ENCODE results near the gene PFDN1.
A peak's percentile ranks its signal among the peaks of the same experiment; 100 is the strongest.

PFDN1 gene

GRCh38 chr5:140275837-140276236, 27.1 kb downstream of the PFDN1 start:
- no peak for DNase-seq
- ChIA-PET CTCF (interaction anchor here (1.0 to 1.6 kb wide), 5 partner anchors 10 to 83 kb away, joined by 3 to 8 read pairs (median 3); partner anchors contain the start of gene HBEGF), POLR2A (no interaction called here)
- Histone ChIP-seq H3K27me3 (replicated peaks in 2 of 5; ENCODE audit: control insufficient read depth in 4 of 5, insufficient read depth in 5 of 5, low read length in 4 of 5) (no peaks in the 10 kb centered on the region), H3K36me3 (ENCODE audit: control insufficient read depth in 4 of 4, insufficient read depth in 4 of 4, low read length in 3 of 4) (peaks cover 0 to 11% (median 4%) of the 10 kb centered on the region in 4 experiments), H3K9me3 (ENCODE audit: control extremely low read depth in 1 of 5, control insufficient read depth in 4 of 5, insufficient read depth in 2 of 5, low read depth in 1 of 5, low read length in 4 of 5) (peaks cover 0 to 4% (median 0%) of the 10 kb centered on the region in 5 experiments), H3K4me3 (ENCODE audit: control insufficient read depth in 1 of 7, extremely low read depth in 1 of 7, insufficient read depth in 4 of 7, low read depth in 2 of 7, low read length in 6 of 7) (no peak overlapping the region), H3K27ac (ENCODE audit: insufficient read depth in 1 of 2, low read depth in 1 of 2, low read length in 2 of 2, poor library complexity in 1 of 2, severe bottlenecking in 2 of 2) (no peak overlapping the region), H3K4me1 (ENCODE audit: control extremely low read depth in 1 of 4, control insufficient read depth in 4 of 4, insufficient read depth in 4 of 4, low read length in 3 of 4) (peaks cover 4 to 27% (median 7%) of the 10 kb centered on the region in 4 experiments)

GRCh38 chr5:140273401-140273877, 29.5 kb downstream of the PFDN1 start:
- peak overlapping the region in 2 of 7 experiments; percentile 28 to 33 for H3K4me3 ChIP-seq (ENCODE audit: control insufficient read depth in 1 of 7, extremely low read depth in 1 of 7, insufficient read depth in 4 of 7, low read depth in 2 of 7, low read length in 6 of 7)
- CTCF ChIA-PET = interaction anchor here (0.7 to 2.8 kb wide), 5 partner anchors 16 to 78 kb away, joined by 3 to 9 read pairs (median 3); no protein-coding TSS in a partner anchor
- peaks cover 4 to 27% (median 7%) of the 10 kb centered on the region in 4 experiments for H3K4me1 ChIP-seq (ENCODE audit: control extremely low read depth in 1 of 4, control insufficient read depth in 4 of 4, insufficient read depth in 4 of 4, low read length in 3 of 4)
- no peaks in the 10 kb centered on the region for H3K27me3 ChIP-seq (replicated peaks in 2 of 5; ENCODE audit: control insufficient read depth in 4 of 5, insufficient read depth in 5 of 5, low read length in 4 of 5)
- 51% methylated on average over 5 of the region's 6 CpGs for WGBS (ENCODE audit: insufficient coverage)
- H3K9me3 ChIP-seq (ENCODE audit: control extremely low read depth in 1 of 5, control insufficient read depth in 4 of 5, insufficient read depth in 2 of 5, low read depth in 1 of 5, low read length in 4 of 5) = peaks cover 0 to 4% (median 0%) of the 10 kb centered on the region in 5 experiments
- POLR2A ChIA-PET = no interaction called here
- no peak overlapping the region for H3K27ac ChIP-seq (ENCODE audit: insufficient read depth in 1 of 2, low read depth in 1 of 2, low read length in 2 of 2, poor library complexity in 1 of 2, severe bottlenecking in 2 of 2)
- DNase-seq = peak; percentile 27 to 70 (median 68)
- peaks cover 0 to 8% (median 3%) of the 10 kb centered on the region in 4 experiments for H3K36me3 ChIP-seq (ENCODE audit: control insufficient read depth in 4 of 4, insufficient read depth in 4 of 4, low read length in 3 of 4)

GRCh38 chr5:140270008-140270407, 32.9 kb downstream of the PFDN1 start:
- Histone ChIP-seq H3K27me3 (replicated peaks in 2 of 5; ENCODE audit: control insufficient read depth in 4 of 5, insufficient read depth in 5 of 5, low read length in 4 of 5) (no peaks in the 10 kb centered on the region), H3K36me3 (ENCODE audit: control insufficient read depth in 4 of 4, insufficient read depth in 4 of 4, low read length in 3 of 4) (peaks cover 0 to 2% (median 0%) of the 10 kb centered on the region in 4 experiments), H3K27ac (ENCODE audit: insufficient read depth in 1 of 2, low read depth in 1 of 2, low read length in 2 of 2, poor library complexity in 1 of 2, severe bottlenecking in 2 of 2) (no peak overlapping the region), H3K4me1 (ENCODE audit: control extremely low read depth in 1 of 4, control insufficient read depth in 4 of 4, insufficient read depth in 4 of 4, low read length in 3 of 4) (peaks cover 4 to 26% (median 7%) of the 10 kb centered on the region in 4 experiments), H3K4me3 (ENCODE audit: control insufficient read depth in 1 of 7, extremely low read depth in 1 of 7, insufficient read depth in 4 of 7, low read depth in 2 of 7, low read length in 6 of 7) (no peak overlapping the region), H3K9me3 (ENCODE audit: control extremely low read depth in 1 of 5, control insufficient read depth in 4 of 5, insufficient read depth in 2 of 5, low read depth in 1 of 5, low read length in 4 of 5) (no peaks in the 10 kb centered on the region)
- CTCF ChIA-PET = interaction anchor here (1.4 kb wide), 1 partner anchor 75 kb away, joined by 4 read pairs; no protein-coding TSS in a partner anchor
- POLR2A ChIA-PET = no interaction called here
- DNase-seq = no peak

DNA sequence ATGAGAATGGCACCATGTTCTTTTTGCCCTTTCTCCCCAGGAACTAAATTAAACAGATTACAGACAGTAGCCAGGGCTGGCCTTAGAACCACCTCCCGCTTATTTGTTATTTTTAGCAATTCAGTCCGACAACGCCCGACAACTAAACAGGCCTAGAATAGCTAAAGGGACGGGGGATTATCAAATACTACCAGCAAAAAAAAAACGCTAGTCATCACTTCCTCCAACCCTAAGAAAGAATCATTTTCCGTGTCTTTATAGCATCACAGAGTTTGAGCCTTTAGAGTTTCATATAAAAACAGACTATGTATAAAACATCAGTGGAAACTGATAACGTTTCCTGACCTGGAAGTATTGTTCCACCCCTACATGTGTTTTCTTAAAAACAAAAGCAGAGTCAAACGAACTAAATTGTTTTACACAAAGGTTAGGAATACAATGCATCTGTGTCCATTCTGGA, 35.3 kb downstream of the PFDN1 start:
- Histone ChIP-seq H3K27me3 (replicated peaks in 2 of 5; ENCODE audit: control insufficient read depth in 4 of 5, insufficient read depth in 5 of 5, low read length in 4 of 5) (no peaks in the 10 kb centered on the region), H3K4me1 (ENCODE audit: control extremely low read depth in 1 of 4, control insufficient read depth in 4 of 4, insufficient read depth in 4 of 4, low read length in 3 of 4) (peaks cover 0 to 2% (median 0%) of the 10 kb centered on the region in 4 experiments), H3K9me3 (ENCODE audit: control extremely low read depth in 1 of 5, control insufficient read depth in 4 of 5, insufficient read depth in 2 of 5, low read depth in 1 of 5, low read length in 4 of 5) (no peaks in the 10 kb centered on the region), H3K4me3 (ENCODE audit: control insufficient read depth in 1 of 7, extremely low read depth in 1 of 7, insufficient read depth in 4 of 7, low read depth in 2 of 7, low read length in 6 of 7) (no peak overlapping the region), H3K27ac (ENCODE audit: insufficient read depth in 1 of 2, low read depth in 1 of 2, low read length in 2 of 2, poor library complexity in 1 of 2, severe bottlenecking in 2 of 2) (no peak overlapping the region), H3K36me3 (ENCODE audit: control insufficient read depth in 4 of 4, insufficient read depth in 4 of 4, low read length in 3 of 4) (no peaks in the 10 kb centered on the region)
- 80% methylated on average over 6 of the region's 9 CpGs for WGBS (ENCODE audit: insufficient coverage)
- CTCF ChIA-PET = interaction anchor here (0.9 to 1.4 kb wide), 5 partner anchors 10 to 91 kb away, joined by 3 to 4 read pairs (median 3); no protein-coding TSS in a partner anchor
- DNase-seq = no peak
- POLR2A ChIA-PET = interaction anchor here (0.7 to 0.8 kb wide), 2 partner anchors 12 to 40 kb away, joined by 3 read pairs; no protein-coding TSS in a partner anchor

- Histone ChIP-seq H3K4me3 (ENCODE audit: control insufficient read depth in 1 of 7, extremely low read depth in 1 of 7, insufficient read depth in 4 of 7, low read depth in 2 of 7, low read length in 6 of 7) (no peak overlapping the region), H3K27me3 (replicated peaks in 2 of 5; ENCODE audit: control insufficient read depth in 4 of 5, insufficient read depth in 5 of 5, low read length in 4 of 5) (no peaks in the 10 kb centered on the region), H3K36me3 (ENCODE audit: control insufficient read depth in 4 of 4, insufficient read depth in 4 of 4, low read length in 3 of 4) (no peaks in the 10 kb centered on the region), H3K9me3 (ENCODE audit: control extremely low read depth in 1 of 5, control insufficient read depth in 4 of 5, insufficient read depth in 2 of 5, low read depth in 1 of 5, low read length in 4 of 5) (no peaks in the 10 kb centered on the region), H3K4me1 (ENCODE audit: control extremely low read depth in 1 of 4, control insufficient read depth in 4 of 4, insufficient read depth in 4 of 4, low read length in 3 of 4) (no peaks in the 10 kb centered on the region), H3K27ac (ENCODE audit: insufficient read depth in 1 of 2, low read depth in 1 of 2, low read length in 2 of 2, poor library complexity in 1 of 2, severe bottlenecking in 2 of 2) (no peak overlapping the region)
- no peak for DNase-seq
- WGBS (ENCODE audit: insufficient coverage) = 100% methylated on average over 2 of the region's 3 CpGs
- ChIA-PET CTCF (interaction anchor here (1.1 to 1.8 kb wide), 5 partner anchors 9 to 91 kb away, joined by 3 to 5 read pairs (median 4); no protein-coding TSS in a partner anchor), POLR2A (interaction anchor here (0.7 to 0.8 kb wide), 2 partner anchors 11 to 41 kb away, joined by 3 read pairs; no protein-coding TSS in a partner anchor)
Observed at GRCh38 chr5:140267201-140267540, 35.7 kb downstream of the PFDN1 start.

GRCh38 chr5:140266471-140267200, 36.3 kb downstream of the PFDN1 start:
- H3K27ac ChIP-seq (ENCODE audit: insufficient read depth in 1 of 2, low read depth in 1 of 2, low read length in 2 of 2, poor library complexity in 1 of 2, severe bottlenecking in 2 of 2) = no peak overlapping the region
- WGBS (ENCODE audit: insufficient coverage) = 96% methylated on average over 5 of the region's 6 CpGs
- H3K36me3 ChIP-seq (ENCODE audit: control insufficient read depth in 4 of 4, insufficient read depth in 4 of 4, low read length in 3 of 4) = peaks cover 0 to under 1% (median 0%) of the 10 kb centered on the region in 4 experiments
- POLR2A ChIA-PET = no interaction called here
- H3K4me3 ChIP-seq (ENCODE audit: control insufficient read depth in 1 of 7, extremely low read depth in 1 of 7, insufficient read depth in 4 of 7, low read depth in 2 of 7, low read length in 6 of 7) = no peak overlapping the region
- H3K27me3 ChIP-seq (replicated peaks in 2 of 5; ENCODE audit: control insufficient read depth in 4 of 5, insufficient read depth in 5 of 5, low read length in 4 of 5) = no peaks in the 10 kb centered on the region
- CTCF ChIA-PET = interaction anchor here (1.4 to 1.8 kb wide), 4 partner anchors 9 to 92 kb away, joined by 3 to 5 read pairs (median 4); no protein-coding TSS in a partner anchor
- no peak for DNase-seq
- H3K4me1 ChIP-seq (ENCODE audit: control extremely low read depth in 1 of 4, control insufficient read depth in 4 of 4, insufficient read depth in 4 of 4, low read length in 3 of 4) = no peaks in the 10 kb centered on the region
- no peaks in the 10 kb centered on the region for H3K9me3 ChIP-seq (ENCODE audit: control extremely low read depth in 1 of 5, control insufficient read depth in 4 of 5, insufficient read depth in 2 of 5, low read depth in 1 of 5, low read length in 4 of 5)

DNA sequence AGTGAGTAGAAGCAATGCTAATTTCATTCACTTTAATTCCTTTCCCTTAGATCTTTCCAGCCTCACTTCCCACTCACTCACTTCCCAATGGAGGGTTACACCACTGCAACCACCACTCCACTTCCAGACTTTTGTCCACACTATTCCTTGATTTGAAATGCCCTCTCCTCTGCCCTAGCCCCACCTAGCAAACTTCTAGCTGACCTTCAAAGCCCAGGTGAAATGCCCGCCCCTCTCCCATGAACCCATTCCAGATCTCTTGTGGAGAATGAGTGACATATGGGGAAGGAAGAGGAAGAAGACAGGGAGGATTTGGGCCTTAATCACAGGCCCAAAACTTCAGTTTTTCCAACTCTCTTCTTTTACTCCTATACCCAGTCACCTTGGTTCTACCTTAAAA, 37.1 kb downstream of the PFDN1 start:
- ChIA-PET POLR2A (no interaction called here), CTCF (interaction anchor here (1.8 kb wide), 1 partner anchor 78 kb away, joined by 5 read pairs; no protein-coding TSS in a partner anchor)
- H3K4me1 ChIP-seq (ENCODE audit: control extremely low read depth in 1 of 4, control insufficient read depth in 4 of 4, insufficient read depth in 4 of 4, low read length in 3 of 4) = no peaks in the 10 kb centered on the region
- H3K27ac ChIP-seq (ENCODE audit: insufficient read depth in 1 of 2, low read depth in 1 of 2, low read length in 2 of 2, poor library complexity in 1 of 2, severe bottlenecking in 2 of 2) = no peak overlapping the region
- no peak for DNase-seq
- H3K9me3 ChIP-seq (ENCODE audit: control extremely low read depth in 1 of 5, control insufficient read depth in 4 of 5, insufficient read depth in 2 of 5, low read depth in 1 of 5, low read length in 4 of 5) = no peaks in the 10 kb centered on the region
- no peak overlapping the region for H3K4me3 ChIP-seq (ENCODE audit: control insufficient read depth in 1 of 7, extremely low read depth in 1 of 7, insufficient read depth in 4 of 7, low read depth in 2 of 7, low read length in 6 of 7)
- WGBS (ENCODE audit: insufficient coverage) = no CpG with 5 or more reads among the region's 1 CpG
- H3K36me3 ChIP-seq (ENCODE audit: control insufficient read depth in 4 of 4, insufficient read depth in 4 of 4, low read length in 3 of 4) = peaks cover 0 to 2% (median 0%) of the 10 kb centered on the region in 4 experiments
- no peaks in the 10 kb centered on the region for H3K27me3 ChIP-seq (replicated peaks in 2 of 5; ENCODE audit: control insufficient read depth in 4 of 5, insufficient read depth in 5 of 5, low read length in 4 of 5)

Measured in common myeloid progenitor, CD34-positive (primary cell).